ENCODE results near the gene MGAM2.

GRCh38 chr7:142088022-142088714 is 23.4 kb upstream of the MGAM2 start:
- TF ChIP-seq CTCF (IDR thresholded peaks at IDR 0.05): no peak
- TF ChIP-seq POLR2A (IDR thresholded peaks at IDR 0.05): no peak

Data from ovary (tissue), 3 donors.